ENCODE measurements around the gene GBA3.

Gene GBA3

GRCh38 chr4:22692736-22693135 is at the start of gene GBA3:
Gene GBA3, plus strand, starts transcription at chr4:22692937.
- DNase-seq (ENCODE audit: low read depth in 2 of 2): no peak

- no peak for DNase-seq (ENCODE audit: low read depth in 2 of 2)
These were observed 48.8 kb upstream of the GBA3 start for GRCh38 chr4:22643952-22644351.

DNA sequence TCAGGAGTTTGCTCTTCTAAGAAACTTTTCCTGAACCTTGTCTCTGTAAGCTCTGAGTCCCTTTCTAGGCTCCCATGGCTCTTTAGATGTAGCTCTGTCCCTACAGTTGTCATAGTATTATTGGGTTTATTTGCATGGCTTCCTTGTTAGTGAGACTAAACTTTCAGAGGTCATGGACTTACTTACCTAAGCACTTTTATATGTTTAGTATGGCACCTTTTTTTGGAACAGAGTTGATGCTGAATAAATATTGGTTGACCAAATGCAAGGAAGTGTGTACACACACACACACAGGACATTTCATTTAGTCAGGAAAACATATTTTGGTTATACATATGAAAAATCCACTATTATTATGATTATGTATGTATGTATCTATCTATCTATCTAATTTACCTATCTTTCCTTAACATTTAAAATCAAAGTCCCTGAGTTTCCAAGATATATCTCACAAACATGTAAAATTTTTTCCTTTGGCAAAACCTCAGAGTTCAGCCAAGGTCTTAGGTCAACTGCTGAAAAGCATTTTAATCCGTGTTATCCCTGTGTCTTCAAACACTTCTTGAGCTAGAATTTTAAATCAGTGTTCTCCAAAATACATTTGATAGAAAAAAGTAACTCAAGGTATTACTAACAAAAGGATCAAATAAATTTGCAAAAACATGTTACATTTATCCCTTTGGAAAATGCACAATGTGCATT is 47.1 kb upstream of the GBA3 start:
- DNase-seq (ENCODE audit: low read depth in 2 of 2): no peak

DNA sequence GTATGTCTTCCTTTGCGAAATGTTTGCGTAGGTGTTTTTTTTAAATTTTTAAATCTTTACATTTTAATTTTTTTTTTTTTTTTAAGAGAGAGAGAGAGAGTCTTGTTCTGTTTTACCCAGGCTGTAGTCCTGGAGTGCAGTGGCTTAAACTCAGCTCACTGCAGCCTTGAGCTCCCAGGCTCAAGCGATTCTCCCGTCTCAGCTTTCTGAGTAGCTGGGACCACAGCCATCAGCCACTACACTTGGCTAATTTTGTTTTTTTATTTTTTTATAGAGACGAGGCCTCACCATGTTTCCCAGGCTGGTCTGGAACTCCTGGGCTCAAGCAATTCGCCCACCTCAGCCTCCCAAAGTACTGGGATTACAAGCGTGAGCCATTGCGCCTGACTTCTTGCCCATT is 43.7 kb upstream of the GBA3 start:
- DNase-seq (ENCODE audit: low read depth in 2 of 2): no peak

DNA sequence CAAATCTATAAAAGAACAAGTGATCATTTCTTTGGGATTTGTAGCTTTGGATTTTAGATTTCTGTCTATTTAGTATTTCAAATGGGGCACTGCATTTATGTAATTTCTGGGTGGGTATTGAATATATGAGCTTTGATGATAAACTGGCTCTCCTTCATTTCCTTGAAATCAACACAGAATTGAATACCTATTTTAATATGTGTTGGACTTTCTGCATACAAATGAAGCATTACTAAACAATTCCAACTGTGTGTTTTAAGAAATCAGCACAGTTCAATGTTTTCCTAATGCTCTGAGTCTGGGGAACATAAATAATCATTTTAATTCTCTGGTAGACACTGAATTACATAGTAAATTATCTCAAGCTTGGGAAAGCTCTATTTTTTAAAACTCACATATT is 42.0 kb upstream of the GBA3 start:
- no peak for DNase-seq (ENCODE audit: low read depth in 2 of 2)

- DNase-seq (ENCODE audit: low read depth in 2 of 2): no peak
These were observed 39.0 kb upstream of the GBA3 start for GRCh38 chr4:22653752-22654151.

DNA sequence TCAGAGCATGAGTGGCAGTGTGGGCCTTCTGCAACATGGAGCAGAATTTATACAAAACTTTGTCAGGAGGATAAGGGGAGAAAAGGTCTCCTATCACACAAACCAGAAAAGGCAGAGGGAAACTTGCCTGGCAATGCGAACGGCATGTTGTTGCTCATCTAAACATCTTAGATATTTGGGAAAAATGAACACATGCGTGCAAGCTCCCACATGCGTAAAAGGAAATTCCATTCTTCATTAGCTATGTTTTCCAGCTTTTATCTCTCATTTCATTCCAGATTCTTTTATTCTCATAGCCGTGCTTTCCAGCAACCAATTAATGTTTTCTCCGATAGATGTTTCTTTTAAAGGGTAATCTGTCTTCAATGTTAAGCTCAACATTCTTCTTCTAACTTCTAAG is 31.3 kb upstream of the GBA3 start:
- DNase-seq (ENCODE audit: low read depth in 2 of 2): no peak

DNA sequence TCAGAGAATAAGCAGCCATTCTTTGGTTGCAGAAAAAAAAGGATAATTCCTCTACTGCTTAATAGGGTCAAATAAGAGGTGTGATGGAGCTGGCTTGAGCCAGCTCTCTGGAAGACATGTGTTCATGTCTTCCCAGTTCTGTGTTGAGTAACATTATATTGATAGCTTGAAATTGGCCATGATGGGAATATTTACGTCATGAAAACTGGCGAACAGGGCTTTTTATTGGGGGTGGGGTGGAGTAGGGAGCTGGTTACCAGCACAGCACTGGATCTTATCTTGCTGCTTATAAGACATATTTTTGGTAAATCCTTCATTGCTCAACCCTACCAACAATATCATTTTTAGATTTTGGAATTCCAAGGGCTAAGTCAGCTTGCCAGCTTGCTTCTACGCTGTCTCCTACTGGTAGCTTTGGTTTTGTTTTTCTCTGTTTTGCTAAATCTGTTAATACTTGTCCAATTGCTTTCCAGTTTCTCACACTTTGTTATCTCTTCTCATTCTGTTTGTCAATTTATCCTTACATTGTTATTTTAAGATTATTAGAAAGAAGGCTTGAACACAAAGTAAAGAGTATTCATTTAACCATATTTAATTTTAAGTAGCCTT is 25.3 kb upstream of the GBA3 start:
- DNase-seq (ENCODE audit: low read depth in 2 of 2): no peak

- no peak for DNase-seq (ENCODE audit: low read depth in 2 of 2)
These were observed 24.4 kb upstream of the GBA3 start for GRCh38 chr4:22668301-22668700.

GRCh38 chr4:22668702-22669101 is 24.0 kb upstream of the GBA3 start:
- DNase-seq (ENCODE audit: low read depth in 2 of 2): no peak

DNA sequence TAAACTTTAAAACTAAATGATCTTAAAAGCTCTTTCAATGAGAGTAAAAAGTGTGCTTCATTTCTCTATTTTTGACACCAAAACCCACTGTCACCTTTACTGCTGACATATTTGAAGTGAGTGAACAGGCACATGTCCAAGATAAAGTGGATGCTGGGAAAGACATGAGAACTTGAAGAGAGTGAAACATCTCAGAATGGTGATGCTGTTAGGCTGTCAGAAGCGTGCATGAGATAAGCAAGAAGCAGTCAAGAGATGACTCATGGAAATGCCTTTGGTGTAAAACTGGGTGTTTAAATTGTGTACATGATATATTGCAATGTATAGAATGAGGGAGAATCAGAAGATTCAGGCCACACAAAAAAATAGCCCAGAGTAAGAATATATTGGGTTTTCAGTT is 21.8 kb upstream of the GBA3 start:
- no peak for DNase-seq (ENCODE audit: low read depth in 2 of 2)

- no peak for DNase-seq (ENCODE audit: low read depth in 2 of 2)
These were observed 20.2 kb upstream of the GBA3 start for GRCh38 chr4:22672519-22672918.

DNA sequence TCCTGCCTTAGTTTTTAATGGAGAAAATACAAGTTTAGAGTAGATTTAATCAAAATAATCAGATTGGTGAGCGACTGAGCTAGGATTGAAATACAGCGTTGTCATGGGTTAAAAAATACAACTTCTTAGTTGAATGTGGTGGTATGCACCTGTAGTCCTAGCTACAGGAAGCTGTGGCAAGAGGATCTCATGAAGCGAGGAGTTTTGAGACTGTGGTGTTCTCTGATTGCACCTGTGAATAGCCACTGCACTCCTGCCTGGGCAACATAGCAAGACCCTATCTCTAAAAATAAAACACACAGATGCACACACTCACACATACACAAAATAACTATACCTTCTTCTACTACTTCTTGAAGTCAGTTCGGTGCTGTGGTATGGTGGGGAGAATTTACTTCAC is 19.8 kb upstream of the GBA3 start:
- DNase-seq (ENCODE audit: low read depth in 2 of 2): no peak

GRCh38 chr4:22674700-22675099 is 18.0 kb upstream of the GBA3 start:
- DNase-seq (ENCODE audit: low read depth in 2 of 2): no peak

DNA sequence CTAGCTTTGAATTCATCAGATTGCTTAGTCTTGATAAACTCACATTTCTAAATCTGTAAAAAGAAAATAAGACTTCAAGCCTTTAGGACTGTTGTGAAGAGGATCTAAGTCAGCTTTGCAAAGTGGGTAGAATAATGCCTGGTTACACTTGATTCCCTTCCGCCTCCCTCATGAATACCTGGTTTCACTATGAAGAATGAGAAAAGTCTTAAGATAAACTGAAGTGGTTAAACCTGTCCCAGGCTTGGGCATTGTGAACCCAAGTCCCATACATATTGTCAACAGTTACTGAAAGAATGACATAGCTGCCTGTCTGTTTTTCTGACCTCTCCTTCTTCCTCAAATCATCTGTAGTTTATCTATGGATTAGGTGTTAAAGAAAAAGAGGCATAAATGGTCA is 16.7 kb upstream of the GBA3 start:
- no peak for DNase-seq (ENCODE audit: low read depth in 2 of 2)

DNA sequence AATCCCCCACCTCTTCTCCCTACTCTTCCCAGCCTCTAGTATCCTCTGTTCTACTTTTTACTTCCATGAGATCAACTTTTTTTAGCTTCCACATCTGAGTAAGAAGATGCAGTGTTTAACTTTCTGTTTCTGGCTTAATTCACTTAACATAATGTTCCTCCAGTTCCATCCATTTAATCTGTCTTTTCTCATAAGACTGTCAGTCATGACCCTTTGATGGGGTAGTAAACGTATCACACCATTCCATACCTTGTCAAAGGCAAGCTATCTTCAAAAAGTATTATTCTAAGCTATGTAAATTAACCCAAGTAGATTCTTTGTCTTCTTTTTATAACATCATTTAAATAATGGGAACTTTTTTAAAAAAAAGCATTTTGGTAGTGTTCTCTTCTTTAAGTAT is 15.0 kb upstream of the GBA3 start:
- DNase-seq (ENCODE audit: low read depth in 2 of 2): no peak

DNA sequence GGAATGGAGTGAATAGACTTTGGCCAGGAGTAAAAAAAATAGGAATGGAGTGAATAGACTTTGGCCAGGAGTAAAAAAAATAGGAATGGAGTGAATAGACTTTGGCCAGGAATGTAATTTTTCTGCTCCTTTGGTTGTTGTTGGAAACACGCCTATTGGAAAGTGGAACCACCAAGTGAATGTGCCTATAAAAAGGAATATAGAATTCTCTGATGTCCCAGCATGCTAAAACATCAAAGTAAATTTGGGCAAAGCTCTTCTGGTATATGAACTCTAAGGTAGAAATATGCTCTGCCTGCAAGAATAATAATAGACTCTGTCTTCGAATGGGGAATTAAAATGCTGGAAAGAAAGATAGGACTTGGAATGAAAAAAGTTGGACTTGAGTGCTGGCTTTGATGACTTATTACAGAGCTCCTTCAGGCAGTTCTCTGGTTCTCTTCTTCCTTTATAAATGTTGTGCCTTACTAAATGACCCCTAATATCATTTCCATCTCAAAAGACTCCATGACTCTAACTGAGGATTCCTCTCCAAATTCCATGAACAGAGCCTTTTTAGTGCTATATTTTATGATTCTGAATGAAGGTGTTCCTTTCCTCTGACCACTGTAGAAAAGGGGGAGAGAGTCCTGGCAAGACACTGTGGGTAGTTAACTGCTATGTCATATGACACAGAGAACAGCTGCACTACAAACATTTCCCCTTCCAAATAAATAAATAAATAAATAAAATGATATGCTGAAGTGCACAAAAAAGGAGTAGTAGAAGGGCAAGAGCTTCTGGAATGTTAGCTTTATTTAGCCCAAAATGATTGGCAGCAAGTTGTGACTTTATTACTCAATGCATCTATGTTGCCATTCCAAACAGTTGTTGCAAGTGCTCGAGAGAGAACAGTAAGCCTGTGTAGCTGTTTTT is 13.5 kb upstream of the GBA3 start:
- DNase-seq (ENCODE audit: low read depth in 2 of 2): no peak

GRCh38 chr4:22680065-22680642 is 12.6 kb upstream of the GBA3 start:
- no peak for DNase-seq (ENCODE audit: low read depth in 2 of 2)

DNA sequence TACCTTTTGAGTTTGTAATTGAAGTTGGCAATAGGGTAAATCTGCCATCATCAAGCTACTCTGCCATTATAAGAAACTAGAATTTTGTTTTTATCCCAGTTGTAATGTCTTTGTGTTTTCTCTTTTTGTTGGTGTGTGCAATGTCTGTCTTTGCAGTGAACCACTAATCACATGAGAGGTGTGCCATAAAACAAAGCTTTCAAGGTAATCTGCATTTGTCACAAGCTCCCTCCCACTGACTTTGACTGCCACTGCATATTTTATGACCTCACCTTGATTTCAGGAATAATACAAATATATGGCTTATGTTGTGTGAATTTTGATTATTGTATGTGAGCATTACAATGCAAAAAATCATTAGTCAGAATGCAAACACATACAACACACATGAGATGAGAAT is 9.0 kb upstream of the GBA3 start:
- DNase-seq (ENCODE audit: low read depth in 2 of 2): no peak

DNA sequence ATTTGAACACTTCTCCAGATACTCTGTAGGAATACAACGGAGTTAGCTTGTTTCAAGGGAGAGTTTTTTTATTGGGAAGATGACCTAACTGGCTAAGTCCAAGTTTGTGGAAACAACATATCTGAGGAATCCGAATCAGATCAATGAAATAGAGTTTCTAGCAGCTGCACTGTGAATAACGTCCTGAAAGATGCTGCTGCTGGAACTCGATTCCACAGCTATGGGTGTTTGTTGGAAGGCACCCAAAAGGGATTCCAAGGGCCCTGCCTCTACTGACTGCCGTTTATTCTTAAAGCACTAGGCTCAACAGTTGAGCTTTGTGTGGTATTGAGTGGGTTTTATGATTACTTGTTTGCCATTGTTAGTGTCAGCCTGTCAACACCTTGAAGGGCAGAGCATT is 6.6 kb upstream of the GBA3 start:
- DNase-seq (ENCODE audit: low read depth in 2 of 2): no peak

DNA sequence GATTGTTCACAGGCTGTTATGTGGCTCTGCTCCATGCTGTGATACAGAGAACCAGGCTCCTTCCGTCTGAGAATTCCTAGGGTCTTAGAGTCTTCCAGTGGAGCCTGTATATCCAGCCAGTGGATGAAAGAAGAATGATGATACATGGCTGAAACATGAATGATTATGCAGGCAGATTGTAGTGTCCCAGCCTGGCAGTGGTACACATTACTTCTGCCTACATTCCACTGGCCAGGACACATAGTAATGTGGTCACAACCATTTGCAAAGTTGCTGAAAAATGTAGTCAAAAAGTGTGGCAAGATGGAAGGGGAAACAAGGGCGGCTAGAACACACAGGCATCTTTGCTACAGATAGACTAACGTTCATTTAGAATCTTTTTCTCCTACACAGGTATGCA is 4.5 kb upstream of the GBA3 start:
- no peak for DNase-seq (ENCODE audit: low read depth in 2 of 2)

DNA sequence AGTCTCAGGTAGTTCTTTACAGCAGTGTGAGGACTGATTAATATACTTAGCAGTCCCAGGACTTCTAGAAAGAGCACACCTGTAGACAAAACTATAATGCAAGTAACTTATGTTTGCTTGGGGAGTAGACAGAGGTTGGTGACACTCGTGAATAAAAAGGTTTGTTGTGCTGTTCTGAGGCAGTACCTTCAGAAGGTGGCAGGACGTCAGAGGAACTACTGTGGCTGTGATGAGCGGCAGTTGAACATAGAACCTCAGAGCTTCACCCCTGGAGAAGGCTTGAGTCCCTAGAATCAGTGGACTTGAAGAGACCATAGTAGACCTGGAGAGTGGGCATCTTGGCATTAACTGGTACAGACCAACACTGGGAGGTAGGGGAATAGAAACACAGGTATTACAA is 3.3 kb upstream of the GBA3 start:
- no peak for DNase-seq (ENCODE audit: low read depth in 2 of 2)

DNA sequence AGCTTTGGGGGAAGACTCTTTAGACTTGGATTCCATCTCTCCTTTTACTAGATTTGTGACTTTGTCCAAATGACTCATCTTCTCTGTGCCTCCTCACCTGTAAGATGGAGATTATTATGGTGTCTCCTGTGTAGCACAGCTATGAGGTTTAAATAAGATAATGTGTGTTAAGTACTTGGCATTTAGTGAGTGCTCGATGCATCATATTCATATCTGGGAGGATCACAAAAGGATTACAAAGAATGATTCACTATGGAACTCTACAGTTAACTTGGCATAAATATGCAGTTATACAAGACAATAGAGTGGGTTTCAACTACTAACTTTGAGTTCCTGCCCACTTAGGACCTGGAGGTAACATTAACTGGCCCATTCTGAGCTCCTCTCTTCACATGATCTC is 2.3 kb downstream of the GBA3 start:
- no peak for DNase-seq (ENCODE audit: low read depth in 2 of 2)

Measured in stimulated activated CD4-positive, alpha-beta T cell treated with anti-CD3 and anti-CD28 coated beads, Interleukin-1b, Interleukin-23, amount 100 ng/mL, for 1 hour (primary cell).